Vagina (tissue), 2 donors: ENCODE data around the gene MACROD2. TPM values are rescaled to one million over a fixed set of nuclear protein-coding genes. Genes with fewer than 3 reads are reported as not detected.

Experiments used
- DNase-seq, 2 donors: peaks; one replicate each; pipeline ENCODE4 v3.0.0-alpha.2; 2017; ENCODE audit errors: extremely low spot score in 2 of 2
- H3K27ac ChIP-seq: fragments of 200-600 bp; sonication (generic); one replicate; pipeline ENCODE4 v1.5.1; 2019
- H3K27me3 ChIP-seq: fragments of 200-600 bp; sonication (generic); one replicate; pipeline ENCODE4 v1.5.1; 2019
- H3K36me3 ChIP-seq, 2 donors: fragments of 200-600 bp; sonication (generic); one replicate each; pipeline ENCODE4 v1.5.1; 2017 to 2019
- H3K4me1 ChIP-seq: fragments of 200-600 bp; sonication (generic); one replicate; pipeline ENCODE4 v1.5.1; 2019
- H3K4me3 ChIP-seq, 2 donors: fragments of 200-600 bp; sonication (generic); 1 replicate in 1 of 2; 2 replicates in 1 of 2; pipeline ENCODE4 v1.5.1; 2016 to 2019
- H3K9me3 ChIP-seq: fragments of 200-600 bp; sonication (generic); one replicate; pipeline ENCODE4 v1.5.1; 2019
- CTCF ChIP-seq, 3 experiments: fragments of 450-650 bp in 2 of 3; fragments of 200-600 bp in 1 of 3; sonication (generic) in 1 of 3; IDR thresholded peaks; one replicate each; pipeline ENCODE4 v1.5.1; 2017 to 2019; ENCODE audit warnings: antibody characterized with exemption in 3 of 3, mild to moderate bottlenecking in 2 of 3, moderate library complexity in 2 of 3
- POLR2A ChIP-seq, 2 donors: fragments of 450-650 bp; IDR thresholded peaks; one replicate each; pipeline ENCODE4 v1.6.1; 2017; ENCODE audit warnings: antibody characterized with exemption in 2 of 2, mild to moderate bottlenecking in 2 of 2, moderate library complexity in 2 of 2
- POLR2AphosphoS5 ChIP-seq, 2 donors: sonication (generic); formaldehyde crosslinking; IDR thresholded peaks; one replicate each; pipeline ENCODE4 v1.9.0; 2017; ENCODE audit warnings: antibody characterized with exemption in 2 of 2, mild to moderate bottlenecking in 2 of 2, low read depth in 1 of 2; ENCODE audit not compliant: insufficient read depth in 1 of 2
- intact Hi-C: fragments of 100-400 bp; cut with DNase I; formaldehyde crosslinking; loops from one replicate; pipeline ENCODE4 v1.15.1; 2023
- total RNA-seq: library from RNA; depleted of rRNA; stranded (reverse); fragments of >200 nt; gene quantifications from one replicate; pipeline ENCODE4 v1.2.3, GENCODE V29; 2016

The MACROD2 gene
- total RNA-seq, 1 donor from 2014 or later = 12.5 TPM

DNA sequence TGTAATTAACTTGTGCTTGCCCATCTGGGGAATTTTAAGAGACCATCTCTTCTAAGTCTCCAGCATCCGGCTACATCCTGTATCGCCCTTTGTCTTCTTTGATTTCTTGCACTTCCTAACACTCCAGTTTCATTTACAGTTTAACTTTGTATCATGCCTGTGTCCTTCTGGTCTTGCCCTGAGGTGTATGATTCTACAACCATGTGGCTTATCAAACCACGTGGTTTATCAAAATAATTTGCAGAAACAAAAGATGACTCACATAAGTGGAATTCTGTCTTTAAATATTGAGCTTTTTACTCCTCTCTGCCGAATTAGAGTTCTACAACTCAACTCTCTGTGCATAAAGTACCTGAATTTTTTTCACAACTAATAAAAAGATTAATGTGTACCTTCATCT, 1997.2 kb downstream of the MACROD2 start:
- Histone ChIP-seq H3K27me3 (no peaks in the 10 kb centered on the region), H3K27ac (no peak overlapping the region), H3K4me3 (no peak overlapping the region), H3K4me1 (no peaks in the 10 kb centered on the region), H3K36me3 (no peaks in the 10 kb centered on the region), H3K9me3 (peaks cover 8% of the 10 kb centered on the region)
- DNase-seq = no peak
- intact Hi-C loops = no loop called here
- TF ChIP-seq POLR2AphosphoS5 (IDR thresholded peaks at IDR 0.05; ENCODE audit: insufficient read depth in 1 of 2, low read depth in 1 of 2) (no peak), POLR2A (IDR thresholded peaks at IDR 0.05) (no peak), CTCF (IDR thresholded peaks at IDR 0.05) (no peak)

DNA sequence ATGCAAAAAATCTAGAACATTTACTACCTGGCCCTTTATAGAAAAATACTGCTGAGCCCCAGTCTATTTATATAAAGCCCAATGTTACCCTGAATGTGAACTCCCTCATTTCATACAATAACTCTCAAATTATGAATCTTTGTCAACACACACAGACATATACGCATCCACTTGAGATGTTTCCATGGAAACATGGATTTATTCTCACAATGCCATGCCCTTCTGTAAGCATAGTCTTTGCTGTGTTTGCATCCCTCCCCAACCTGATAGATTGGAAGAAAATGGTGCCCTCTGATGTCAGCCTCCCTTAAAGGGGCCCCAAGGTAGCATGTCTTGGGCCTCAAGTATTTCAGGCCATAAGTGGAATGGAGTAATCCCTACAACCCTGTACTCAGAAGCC, 2004.8 kb downstream of the MACROD2 start:
- Histone ChIP-seq H3K36me3 (no peaks in the 10 kb centered on the region), H3K9me3 (peaks cover 16% of the 10 kb centered on the region), H3K4me3 (no peak overlapping the region), H3K4me1 (no peaks in the 10 kb centered on the region), H3K27me3 (no peaks in the 10 kb centered on the region), H3K27ac (no peak overlapping the region)
- intact Hi-C loops = no loop called here
- no peak for TF ChIP-seq POLR2AphosphoS5 (IDR thresholded peaks at IDR 0.05; ENCODE audit: insufficient read depth in 1 of 2, low read depth in 1 of 2)
- no peak for TF ChIP-seq POLR2A (IDR thresholded peaks at IDR 0.05)
- TF ChIP-seq CTCF (IDR thresholded peaks at IDR 0.05) = no peak
- no peak for DNase-seq

- DNase-seq = no peak
- Histone ChIP-seq H3K27me3 (no peaks in the 10 kb centered on the region), H3K4me1 (no peaks in the 10 kb centered on the region), H3K36me3 (no peaks in the 10 kb centered on the region), H3K27ac (no peak overlapping the region), H3K9me3 (peaks cover 16% of the 10 kb centered on the region), H3K4me3 (no peak overlapping the region)
- intact Hi-C loops = no loop called here
- TF ChIP-seq CTCF (IDR thresholded peaks at IDR 0.05) = no peak
- no peak for TF ChIP-seq POLR2AphosphoS5 (IDR thresholded peaks at IDR 0.05; ENCODE audit: insufficient read depth in 1 of 2, low read depth in 1 of 2)
- TF ChIP-seq POLR2A (IDR thresholded peaks at IDR 0.05) = no peak
Observed at GRCh38 chr20:16001286-16001685, 2006.0 kb downstream of the MACROD2 start.

GRCh38 chr20:16003310-16003709, 2008.0 kb downstream of the MACROD2 start:
- H3K27me3 ChIP-seq = no peaks in the 10 kb centered on the region
- no peak for DNase-seq
- intact Hi-C loops = no loop called here
- H3K4me1 ChIP-seq = no peaks in the 10 kb centered on the region
- H3K4me3 ChIP-seq = no peak overlapping the region
- no peak for TF ChIP-seq CTCF (IDR thresholded peaks at IDR 0.05)
- no peak for TF ChIP-seq POLR2AphosphoS5 (IDR thresholded peaks at IDR 0.05; ENCODE audit: insufficient read depth in 1 of 2, low read depth in 1 of 2)
- no peak for TF ChIP-seq POLR2A (IDR thresholded peaks at IDR 0.05)
- no peaks in the 10 kb centered on the region for H3K36me3 ChIP-seq
- no peak overlapping the region for H3K27ac ChIP-seq
- peaks cover 3% of the 10 kb centered on the region for H3K9me3 ChIP-seq

DNA sequence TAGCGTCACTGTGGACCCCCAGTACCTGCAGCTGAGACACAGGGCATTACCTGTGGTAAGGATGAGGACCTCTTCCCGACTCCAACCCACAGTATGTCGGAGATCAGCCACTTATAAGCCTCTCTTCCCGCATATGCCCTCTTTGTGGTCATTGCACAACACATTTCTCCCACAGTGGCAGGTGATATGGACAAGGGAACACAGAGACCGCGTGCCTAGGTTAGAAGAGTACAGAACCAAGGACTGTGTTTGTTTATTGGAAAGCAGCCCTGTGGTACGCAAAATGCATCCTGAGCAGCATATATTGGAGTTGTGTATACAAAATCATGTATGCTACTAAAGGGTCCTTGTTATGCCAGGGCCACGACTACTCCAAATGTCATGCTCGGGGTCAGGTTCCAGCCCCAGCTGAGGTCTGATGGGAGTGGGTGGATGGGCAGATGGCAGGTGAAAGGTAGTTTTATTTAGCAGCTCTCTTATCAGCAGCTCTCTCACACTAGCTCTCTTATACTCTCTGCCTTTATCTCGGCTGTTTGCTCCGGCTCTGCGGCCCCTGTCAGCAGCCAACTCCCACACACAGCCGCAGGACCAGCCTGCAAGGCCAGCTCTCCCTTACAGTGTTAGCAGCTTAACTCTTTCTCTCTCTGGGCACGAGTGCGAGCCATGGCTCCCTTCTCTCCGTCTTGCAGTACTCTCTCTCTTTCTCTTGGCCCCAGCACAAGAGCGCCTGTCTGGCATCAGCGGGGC, 2009.0 kb downstream of the MACROD2 start:
- Histone ChIP-seq H3K27ac (no peak overlapping the region), H3K4me3 (no peak overlapping the region), H3K9me3 (no peaks in the 10 kb centered on the region), H3K27me3 (no peaks in the 10 kb centered on the region), H3K36me3 (no peaks in the 10 kb centered on the region), H3K4me1 (no peaks in the 10 kb centered on the region)
- intact Hi-C loops = no loop called here
- DNase-seq = no peak
- no peak for TF ChIP-seq POLR2A (IDR thresholded peaks at IDR 0.05)
- TF ChIP-seq CTCF (IDR thresholded peaks at IDR 0.05) = no peak
- TF ChIP-seq POLR2AphosphoS5 (IDR thresholded peaks at IDR 0.05; ENCODE audit: insufficient read depth in 1 of 2, low read depth in 1 of 2) = no peak
